ENCODE results near the gene IGFLR1. TPM values are rescaled to one million over a fixed set of nuclear protein-coding genes. Genes with fewer than 3 reads are reported as not detected.
"Not testable (repeated sequence)": the region's sequence is repeated elsewhere in the genome, so short reads cannot be mapped to it uniquely, and the experiment has no call there.

The IGFLR1 gene
- polyA plus RNA-seq, 1 donor: 4.9 TPM

DNA sequence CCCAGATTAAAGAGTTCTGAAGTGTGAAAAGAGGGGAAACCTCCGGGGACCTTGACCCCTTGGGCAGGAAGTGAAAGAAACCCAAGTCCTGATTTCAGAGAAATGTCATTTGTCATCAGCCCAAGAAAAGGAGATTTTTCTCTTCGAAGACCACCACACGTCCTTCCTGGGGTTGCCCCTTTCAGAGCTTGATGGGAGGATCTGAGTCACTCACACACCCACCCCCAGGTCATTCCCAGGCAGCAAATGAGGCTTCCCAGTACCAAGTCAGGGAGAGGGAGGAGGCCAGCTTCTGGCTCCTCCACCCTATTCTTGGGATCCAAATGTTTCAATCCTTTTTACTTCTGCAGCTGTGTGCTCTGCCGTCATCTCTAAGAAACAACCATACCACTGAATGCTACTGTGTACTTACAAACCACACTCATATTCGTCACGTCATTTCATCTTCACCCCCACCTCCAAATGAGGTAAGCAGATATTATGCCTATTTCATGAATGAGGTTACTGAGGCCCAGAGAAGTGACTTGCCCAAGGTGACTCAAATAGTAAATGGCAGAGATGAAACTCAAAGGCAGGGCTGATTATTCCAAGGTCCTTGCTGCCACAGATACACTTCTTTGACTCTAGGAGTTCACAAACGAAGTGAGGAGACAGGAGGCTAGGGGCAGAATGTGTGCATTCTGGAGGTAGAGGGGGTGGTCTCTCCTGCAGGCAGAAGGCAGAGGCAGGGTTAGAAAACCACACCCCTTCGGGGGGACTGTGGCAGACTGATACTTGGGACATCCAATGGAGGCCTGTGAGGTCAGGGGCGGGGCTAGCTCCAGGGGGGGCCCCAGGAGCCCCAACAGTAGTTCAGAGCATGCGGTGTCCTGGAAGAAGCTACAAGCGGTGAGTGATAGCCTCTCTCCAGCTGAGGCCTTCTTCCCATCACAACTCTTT lies 29.4 kb downstream of the IGFLR1 start:
- no peak for DNase-seq

DNA sequence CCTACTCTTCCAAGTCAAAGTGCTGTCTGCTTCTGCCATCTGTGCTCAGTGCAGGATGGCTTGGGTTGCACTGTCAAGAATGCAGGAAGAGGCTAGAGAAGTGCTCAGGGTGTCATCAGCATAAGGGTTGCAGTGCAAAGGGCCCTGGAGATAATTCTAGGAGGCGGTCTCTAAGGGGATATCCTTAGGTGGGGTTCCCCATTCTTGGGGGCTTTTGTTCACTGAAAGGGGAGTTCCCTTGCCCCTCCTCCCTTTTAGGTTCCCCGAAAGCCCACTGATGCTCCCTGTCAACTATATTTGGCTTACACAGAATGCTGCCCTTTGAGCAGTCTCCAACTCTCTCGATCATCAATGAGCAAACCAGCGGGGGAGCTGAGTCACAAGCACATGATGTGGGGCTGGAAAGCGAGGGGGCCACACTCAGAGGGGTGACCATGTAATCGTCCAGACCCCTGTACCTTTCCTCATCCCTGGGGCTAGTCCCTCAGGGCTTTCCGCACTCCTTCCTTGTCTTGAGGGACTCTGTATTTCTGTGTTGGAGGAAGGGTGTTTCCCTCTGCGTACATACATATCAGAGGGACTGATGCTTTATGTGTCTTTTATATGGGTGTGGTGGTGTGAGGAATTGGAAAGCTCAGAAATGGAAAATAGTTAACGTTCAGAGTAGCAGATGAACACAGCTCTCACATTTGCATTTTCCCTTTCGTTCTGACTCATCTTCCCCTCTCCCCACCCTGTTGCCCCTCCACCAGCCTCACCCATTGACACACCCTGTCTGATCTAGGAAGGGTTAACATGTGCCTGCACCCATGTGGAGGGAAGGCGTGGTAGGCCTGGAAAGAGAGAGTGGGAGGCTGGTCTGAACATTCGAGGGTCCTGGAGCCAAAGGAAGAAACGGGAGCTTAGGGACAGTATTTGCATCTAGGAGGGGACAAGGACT lies 31.2 kb downstream of the IGFLR1 start:
- DNase-seq: no peak

GRCh38 chr19:35708391-35708790 lies 33.9 kb downstream of the IGFLR1 start:
- no peak for DNase-seq

DNA sequence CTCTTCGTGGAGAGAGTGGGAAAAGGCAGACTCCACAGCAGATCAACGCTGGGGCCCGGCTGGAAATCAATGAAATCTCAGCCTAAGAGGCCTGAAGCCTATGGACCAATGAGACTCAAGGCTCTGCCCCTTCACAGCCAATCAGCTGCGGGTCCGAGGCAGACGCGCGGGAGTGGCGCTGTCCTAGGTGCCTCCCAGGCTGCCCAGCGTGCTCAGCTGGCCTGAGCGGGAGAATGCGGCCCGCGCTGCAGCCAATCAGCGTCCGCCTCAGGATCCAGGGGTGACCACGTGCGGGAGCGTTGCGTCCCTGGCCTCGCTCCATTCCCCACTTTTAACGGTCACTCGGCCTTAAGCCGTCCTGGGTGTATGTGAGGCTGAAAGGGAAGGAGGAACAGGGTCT lies 38.0 kb downstream of the IGFLR1 start, which contains the start of gene ZBTB32:
Gene ZBTB32, plus strand, starts transcription at position 341 of the 400 bp plus-strand sequence. CDS start 10,069 bp downstream, outside the sequence.
- DNase-seq: no peak

DNA sequence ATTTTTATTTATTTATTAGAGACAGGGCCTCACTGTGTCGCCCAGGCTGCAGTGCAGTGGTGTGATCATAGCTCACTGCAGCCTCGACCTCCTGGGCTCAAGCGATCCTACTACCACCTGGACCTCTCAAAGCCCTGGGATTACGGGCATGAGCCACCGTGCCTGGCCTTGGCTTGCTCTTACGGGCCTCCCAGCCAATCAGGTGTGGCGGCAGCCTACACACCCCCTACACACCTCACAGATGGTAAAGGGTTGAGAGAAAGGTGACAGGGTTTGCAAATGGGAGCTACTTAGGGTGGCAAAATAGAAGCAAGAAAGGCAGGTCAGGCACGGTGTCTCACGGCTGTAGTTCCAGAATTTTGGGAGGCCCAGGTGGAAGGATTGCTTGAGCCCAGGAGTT lies 38.9 kb downstream of the IGFLR1 start:
- DNase-seq: no peak

DNA sequence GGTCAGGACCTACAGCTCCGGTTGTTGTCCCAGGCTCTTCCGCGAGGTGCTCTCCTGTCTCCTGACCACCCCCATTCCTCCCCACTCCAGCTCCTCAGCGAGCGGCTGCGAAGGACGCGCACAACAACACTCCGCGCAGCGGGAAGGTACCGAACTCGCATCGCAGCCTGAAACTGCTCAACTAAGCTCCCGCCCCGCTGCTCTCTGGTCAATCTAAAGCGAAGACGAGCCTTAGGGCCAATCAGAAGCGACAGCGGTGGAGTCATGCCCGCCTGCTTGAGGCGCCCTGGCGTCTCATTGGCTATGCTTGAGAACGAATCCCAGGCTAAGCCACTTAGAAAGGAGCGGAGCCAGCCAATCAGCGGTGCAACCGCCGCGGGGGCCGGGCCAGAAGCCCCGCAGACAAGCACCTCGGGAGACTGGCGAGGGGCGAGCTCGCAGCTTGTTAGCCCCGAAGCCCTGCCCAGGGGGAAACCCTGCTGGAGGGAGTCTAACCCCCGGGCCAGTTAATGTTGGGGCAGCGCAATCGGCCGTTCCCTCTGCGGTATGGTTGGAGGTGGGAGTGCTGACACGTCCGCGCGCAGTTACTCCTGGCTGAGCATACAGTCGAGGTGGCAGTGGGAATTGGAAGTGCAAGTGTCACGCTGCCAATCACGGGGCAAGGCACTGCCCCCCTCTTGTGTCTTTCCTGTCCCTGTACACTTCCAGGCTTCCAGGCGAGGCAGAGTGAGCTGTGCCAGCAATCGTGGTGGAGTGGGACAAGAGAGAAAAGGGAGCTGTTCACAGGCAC lies 39.8 kb downstream of the IGFLR1 start:
- DNase-seq: peak; percentile 95

- DNase-seq: no peak
Observed at GRCh38 chr19:35696835-35697234, 45.4 kb downstream of the IGFLR1 start.

DNA sequence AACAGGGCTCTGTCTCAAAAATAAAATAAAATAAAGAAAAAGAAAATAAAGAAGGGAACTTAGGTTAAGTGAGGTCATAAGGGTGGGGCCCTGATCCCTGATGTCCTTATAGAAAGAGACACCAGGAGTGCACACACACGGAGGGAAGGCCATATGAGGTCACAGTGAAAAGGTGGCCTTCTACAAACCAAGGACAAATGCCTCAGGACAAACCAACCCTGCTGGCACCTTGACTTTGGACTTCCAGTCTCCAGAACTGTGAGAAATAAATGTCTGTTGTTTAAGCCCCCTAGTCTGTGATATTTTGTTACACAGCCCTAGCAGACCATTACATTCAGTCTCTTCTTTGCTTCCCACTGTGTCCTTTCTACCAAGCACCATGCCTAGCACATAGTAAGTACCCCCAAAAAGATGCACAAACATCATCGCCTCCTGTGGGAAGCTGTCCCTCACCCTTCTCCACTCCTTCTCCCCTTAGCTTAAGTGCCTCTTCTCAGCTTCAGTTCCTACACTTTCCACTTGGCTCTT lies 46.3 kb downstream of the IGFLR1 start:
- DNase-seq: no peak

DNA sequence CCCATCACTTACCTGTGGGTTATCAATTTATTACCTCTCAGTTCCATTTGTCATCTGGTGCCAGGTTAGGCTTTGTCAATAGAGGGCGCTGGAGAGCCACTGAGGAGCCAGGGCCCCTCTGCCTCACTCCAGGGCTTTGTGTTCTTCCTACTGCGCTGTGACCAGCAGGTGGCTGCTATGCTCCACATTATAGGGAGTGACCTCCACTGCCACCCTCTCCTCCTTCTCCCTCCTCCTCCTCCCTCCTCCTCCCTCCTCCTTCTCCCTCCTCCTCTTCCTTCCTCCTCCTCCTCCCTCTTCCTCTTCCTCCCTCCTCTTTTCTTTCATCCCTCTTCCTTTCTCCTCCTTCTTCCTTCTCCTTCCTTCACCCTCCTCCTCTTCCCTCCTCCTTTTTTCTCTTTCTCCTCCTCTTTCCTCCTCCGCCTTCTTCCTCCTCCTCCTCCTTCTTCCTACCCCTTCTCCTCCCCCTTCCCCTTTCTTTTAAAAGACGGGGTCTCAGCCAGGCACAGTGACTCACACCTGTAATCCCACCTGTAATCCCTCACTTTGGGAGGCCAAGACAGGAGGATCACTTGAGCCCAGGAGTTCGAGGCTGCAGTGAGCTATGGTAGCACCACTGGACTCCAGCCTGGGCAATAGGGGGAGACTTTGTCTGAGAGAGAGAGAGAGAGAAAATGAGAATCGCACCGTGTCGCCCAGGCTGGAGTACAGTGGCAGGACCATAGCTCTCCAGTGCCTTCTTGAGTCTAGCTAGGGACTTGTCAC lies 48.2 kb downstream of the IGFLR1 start:
- peak; percentile 86 for DNase-seq

- DNase-seq: no peak
Observed at GRCh38 chr19:35693422-35693821, 48.8 kb downstream of the IGFLR1 start.

DNA sequence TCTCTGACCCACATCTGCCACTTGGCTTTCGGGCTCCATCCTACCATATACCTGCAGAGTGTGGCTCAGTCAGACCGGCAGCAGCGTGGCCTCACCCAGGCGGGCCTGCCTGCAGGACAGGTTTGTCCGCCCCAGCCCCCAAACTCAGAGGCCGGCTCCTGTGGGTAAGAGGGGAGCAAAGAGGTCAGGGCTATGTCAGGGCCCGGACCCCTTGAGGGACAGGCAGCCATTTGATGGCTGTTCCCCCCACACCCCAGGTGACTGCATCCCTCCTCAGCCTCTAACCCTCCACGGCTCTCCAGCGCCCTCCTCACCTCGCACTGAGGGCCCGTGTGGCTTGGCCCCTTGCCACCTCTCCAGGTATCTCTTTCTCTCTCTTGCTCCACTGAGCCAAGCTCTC lies 50.2 kb downstream of the IGFLR1 start:
- DNase-seq: no peak

DNA sequence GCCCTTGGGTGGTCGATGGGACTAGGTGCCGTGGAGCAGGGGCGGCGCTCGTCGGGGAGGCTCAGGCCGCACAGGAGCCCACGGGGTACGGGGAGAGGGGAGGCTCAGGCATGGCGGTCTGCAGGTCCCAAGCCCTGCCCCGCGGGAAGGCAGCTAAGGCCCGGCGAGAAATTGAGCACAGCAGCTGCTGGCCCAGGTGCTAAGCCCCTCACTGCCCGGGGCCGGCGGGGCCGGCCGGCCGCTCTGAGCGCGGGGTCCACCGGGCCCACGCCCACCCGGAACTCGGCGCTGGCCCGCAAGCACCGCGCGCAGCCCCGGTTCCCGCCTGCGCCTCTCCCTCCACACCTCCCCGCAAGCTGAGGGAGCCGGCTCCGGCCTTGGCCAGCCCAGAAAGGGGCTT lies 51.1 kb downstream of the IGFLR1 start:
- not testable (repeated sequence) for DNase-seq

DNA sequence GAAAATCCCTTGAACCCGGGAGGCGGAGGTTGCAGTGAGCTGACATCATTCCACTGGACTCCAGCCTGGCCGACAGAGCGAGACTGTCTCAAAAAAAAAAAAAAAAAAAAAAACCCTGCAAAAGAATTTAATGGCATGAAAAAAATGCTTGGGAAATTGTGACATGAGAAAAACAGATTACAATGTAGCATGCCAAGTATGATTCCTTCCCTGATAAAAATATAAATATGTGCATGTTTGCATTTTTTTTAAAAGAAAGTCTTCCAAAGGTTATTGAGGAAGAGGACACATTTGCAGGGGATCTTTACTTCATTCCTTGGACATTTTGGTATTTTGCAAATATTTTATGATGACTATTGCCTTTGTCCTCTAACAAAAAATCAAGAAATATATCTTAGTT lies 52.4 kb downstream of the IGFLR1 start:
- DNase-seq: no peak

Other genes with a start within 250 kb of the IGFLR1 start
- gene DMKN, start 228.8 kb downstream of the IGFLR1 start, polyA plus RNA-seq (ENCODE audit: insufficient read length): 92.0 TPM
- gene SBSN, start 214.1 kb downstream of the IGFLR1 start, polyA plus RNA-seq (ENCODE audit: insufficient read length): not detected
- not detected for gene GAPDHS, start 209.0 kb downstream of the IGFLR1 start, polyA plus RNA-seq (ENCODE audit: insufficient read length)
- gene TMEM147, start 196.8 kb downstream of the IGFLR1 start, polyA plus RNA-seq (ENCODE audit: insufficient read length): 81.5 TPM
- not detected for gene ATP4A, start 178.8 kb downstream of the IGFLR1 start, polyA plus RNA-seq (ENCODE audit: insufficient read length)
- not detected for gene PMIS2, start 156.3 kb downstream of the IGFLR1 start, polyA plus RNA-seq (ENCODE audit: insufficient read length)
- gene HAUS5, start 129.7 kb downstream of the IGFLR1 start, polyA plus RNA-seq (ENCODE audit: insufficient read length): 30.1 TPM
- gene RBM42, start 113.4 kb downstream of the IGFLR1 start, polyA plus RNA-seq (ENCODE audit: insufficient read length): 50.8 TPM
- 0.60 TPM for gene ETV2, start 100.7 kb downstream of the IGFLR1 start, polyA plus RNA-seq (ENCODE audit: insufficient read length)
- 300 TPM for gene COX6B1, start 94.1 kb downstream of the IGFLR1 start, polyA plus RNA-seq (ENCODE audit: insufficient read length)
- gene UPK1A, start 75.9 kb downstream of the IGFLR1 start, polyA plus RNA-seq (ENCODE audit: insufficient read length): 13.1 TPM
- 0.32 TPM for gene ZBTB32, start 37.9 kb downstream of the IGFLR1 start, polyA plus RNA-seq (ENCODE audit: insufficient read length)
- gene KMT2B, start 24.4 kb downstream of the IGFLR1 start, polyA plus RNA-seq (ENCODE audit: insufficient read length): 34.5 TPM
- gene U2AF1L4, start 3.0 kb upstream of the IGFLR1 start, polyA plus RNA-seq (ENCODE audit: insufficient read length): 19.0 TPM
- 54.4 TPM for gene PSENEN, start 3.2 kb upstream of the IGFLR1 start, polyA plus RNA-seq (ENCODE audit: insufficient read length)
- gene LIN37, start 6.1 kb upstream of the IGFLR1 start, polyA plus RNA-seq (ENCODE audit: insufficient read length): 8.8 TPM
- 19.7 TPM for gene HSPB6, start 14.6 kb upstream of the IGFLR1 start, polyA plus RNA-seq (ENCODE audit: insufficient read length)
- 26.5 TPM for gene PROSER3, start 15.7 kb upstream of the IGFLR1 start, polyA plus RNA-seq (ENCODE audit: insufficient read length)
- 27.3 TPM for gene ARHGAP33, start 33.1 kb upstream of the IGFLR1 start, polyA plus RNA-seq (ENCODE audit: insufficient read length)
- gene PRODH2, start 70.4 kb upstream of the IGFLR1 start, polyA plus RNA-seq (ENCODE audit: insufficient read length): 39.3 TPM
- gene NPHS1, start 110.1 kb upstream of the IGFLR1 start, polyA plus RNA-seq (ENCODE audit: insufficient read length): 123 TPM
- gene KIRREL2, start 114.5 kb upstream of the IGFLR1 start, polyA plus RNA-seq (ENCODE audit: insufficient read length): 9.0 TPM
- 25.0 TPM for gene APLP1, start 126.1 kb upstream of the IGFLR1 start, polyA plus RNA-seq (ENCODE audit: insufficient read length)
- gene NFKBID, start 158.1 kb upstream of the IGFLR1 start, polyA plus RNA-seq (ENCODE audit: insufficient read length): 4.4 TPM
- 1.1 TPM for gene HCST, start 160.1 kb upstream of the IGFLR1 start, polyA plus RNA-seq (ENCODE audit: insufficient read length)
- 7.4 TPM for gene TYROBP, start 165.8 kb upstream of the IGFLR1 start, polyA plus RNA-seq (ENCODE audit: insufficient read length)
- gene LRFN3, start 193.9 kb upstream of the IGFLR1 start, polyA plus RNA-seq (ENCODE audit: insufficient read length): 10.2 TPM